Liver (tissue), 9 donors: ENCODE results near the gene ZDHHC14. TPM values are rescaled to one million over a fixed set of nuclear protein-coding genes. Genes with fewer than 3 reads are reported as not detected.

Source experiments
- DNase-seq: peaks from one replicate; pipeline ENCODE4 v3.0.0-alpha.2; 2017; ENCODE audit warnings: low spot score
- H3K27ac ChIP-seq, 2 donors: one replicate each; pipeline ENCODE4 v1.7.0; 2013; ENCODE audit warnings: inconsistent platforms in 2 of 2, low read length in 2 of 2, control low read depth in 1 of 2, low read depth in 1 of 2, mild to moderate bottlenecking in 1 of 2
- H3K27me3 ChIP-seq, 4 donors: one replicate each; pipeline versions ENCODE4 v1.6.1 to v1.7.0; 2013; ENCODE audit warnings: low read length in 3 of 4, inconsistent platforms in 1 of 4, mild to moderate bottlenecking in 1 of 4, moderate library complexity in 1 of 4; ENCODE audit not compliant: control insufficient read depth in 4 of 4, insufficient read depth in 4 of 4
- H3K36me3 ChIP-seq, 4 donors: one replicate each; pipeline versions ENCODE4 v1.6.1 to v1.7.0; 2013; ENCODE audit warnings: low read length in 3 of 4, mild to moderate bottlenecking in 3 of 4, low read depth in 1 of 4, moderate library complexity in 1 of 4; ENCODE audit not compliant: control insufficient read depth in 4 of 4, insufficient read depth in 3 of 4
- H3K4me1 ChIP-seq, 4 donors: one replicate each; pipeline versions ENCODE4 v1.6.1 to v1.7.0; 2013; ENCODE audit warnings: low read length in 3 of 4, mild to moderate bottlenecking in 3 of 4, moderate library complexity in 1 of 4; ENCODE audit not compliant: control insufficient read depth in 4 of 4, insufficient read depth in 4 of 4
- H3K4me3 ChIP-seq, 3 donors: one replicate each; pipeline versions ENCODE4 v1.6.1 to v1.7.0; 2013; ENCODE audit warnings: low read length in 3 of 3, control low read depth in 1 of 3, low read depth in 1 of 3, mild to moderate bottlenecking in 1 of 3
- H3K9ac ChIP-seq, 2 donors: one replicate each; pipeline ENCODE4 v1.7.0; 2013; ENCODE audit warnings: low read length in 2 of 2, mild to moderate bottlenecking in 2 of 2, moderate library complexity in 2 of 2, control low read depth in 1 of 2, low read depth in 1 of 2
- H3K9me3 ChIP-seq, 4 donors: one replicate each; pipeline versions ENCODE4 v1.6.1 to v1.7.0; 2013; ENCODE audit warnings: low read length in 3 of 4; ENCODE audit not compliant: control insufficient read depth in 4 of 4
- ATF3 ChIP-seq: IDR thresholded peaks from 2 replicates; pipeline ENCODE4 v1.6.1; 2016; ENCODE audit warnings: antibody characterized with exemption
- CTCF ChIP-seq: fragments of 150-350 bp; IDR thresholded peaks from 2 replicates; pipeline ENCODE4 v1.5.1; 2017; ENCODE audit warnings: improper control_type of control experiment, low read depth, low read length; ENCODE audit not compliant: missing input control
- EGR1 ChIP-seq, 2 donors: IDR thresholded peaks; 2 replicates each; pipeline ENCODE4 v1.6.1; 2016 to 2018; ENCODE audit warnings: antibody characterized with exemption in 2 of 2, low read depth in 2 of 2
- FOXA1 ChIP-seq: IDR thresholded peaks from 2 replicates; pipeline ENCODE4 v1.6.1; 2016; ENCODE audit warnings: antibody characterized with exemption
- FOXA2 ChIP-seq: IDR thresholded peaks from 2 replicates; pipeline ENCODE4 v1.6.1; 2016; ENCODE audit warnings: antibody characterized with exemption
- GABPA ChIP-seq, 2 donors: IDR thresholded peaks in 1 of 2; conservative IDR thresholded peaks in 1 of 2; 2 replicates each; pipeline ENCODE4 v1.6.1; 2016; ENCODE audit warnings: antibody characterized with exemption in 2 of 2, mild to moderate bottlenecking in 1 of 2, moderate library complexity in 1 of 2
- HNF4A ChIP-seq, 2 donors: conservative IDR thresholded peaks; 2 replicates each; pipeline ENCODE4 v1.6.1; 2016; ENCODE audit warnings: antibody characterized with exemption in 2 of 2, mild to moderate bottlenecking in 2 of 2
- HNF4G ChIP-seq: IDR thresholded peaks from 2 replicates; pipeline ENCODE4 v1.6.1; 2016; ENCODE audit warnings: antibody characterized with exemption
- JUND ChIP-seq, 2 donors: IDR thresholded peaks; 2 replicates each; pipeline ENCODE4 v1.6.1; 2016; ENCODE audit warnings: antibody characterized with exemption in 2 of 2
- MAX ChIP-seq: IDR thresholded peaks from 2 replicates; pipeline ENCODE4 v1.6.1; 2016; ENCODE audit warnings: antibody characterized with exemption
- NR2F2 ChIP-seq: IDR thresholded peaks from 2 replicates; pipeline ENCODE4 v1.6.1; 2016; ENCODE audit warnings: antibody characterized with exemption
- RAD21 ChIP-seq, 2 donors: IDR thresholded peaks; 2 replicates each; pipeline ENCODE4 v1.6.1; 2016; ENCODE audit warnings: antibody characterized with exemption in 2 of 2, mild to moderate bottlenecking in 2 of 2
- REST ChIP-seq: IDR thresholded peaks from 2 replicates; pipeline ENCODE4 v1.6.1; 2016; ENCODE audit warnings: antibody characterized with exemption, mild to moderate bottlenecking
- RXRA ChIP-seq, 2 donors: IDR thresholded peaks; 2 replicates each; pipeline ENCODE4 v1.6.1; 2017 to 2018; ENCODE audit warnings: antibody characterized with exemption in 2 of 2, mild to moderate bottlenecking in 1 of 2
- SP1 ChIP-seq: IDR thresholded peaks from 2 replicates; pipeline ENCODE4 v1.6.1; 2018; ENCODE audit warnings: antibody characterized with exemption, mild to moderate bottlenecking
- TAF1 ChIP-seq: conservative IDR thresholded peaks from 2 replicates; pipeline ENCODE4 v1.6.1; 2016; ENCODE audit warnings: antibody characterized with exemption, mild to moderate bottlenecking
- YY1 ChIP-seq: IDR thresholded peaks from 2 replicates; pipeline ENCODE4 v1.6.1; 2016; ENCODE audit warnings: antibody characterized with exemption, mild to moderate bottlenecking
- ZBTB33 ChIP-seq: IDR thresholded peaks from 2 replicates; pipeline ENCODE4 v1.6.1; 2016; ENCODE audit warnings: antibody characterized with exemption
- WGBS: extraction: QIAGEN DNeasy Blood & Tissue Kit; methylation state at CpG from one replicate; pipeline ENCODE4 v1.1.7; 2013; 5-methylcytosine and 5-hydroxymethylcytosine counted together
- polyA plus RNA-seq, 2 donors: library from polyadenylated mRNA; stranded (reverse) in 1 of 2; unstranded in 1 of 2; fragments of 200-250 nt in 1 of 2; fragments of >200 nt in 1 of 2; fragmentation: Nextera tagmentation in 1 of 2; extraction: Ambion mirVana in 1 of 2; gene quantifications; one replicate each; pipeline versions ENCODE4 v1.2.1 to v1.2.3, GENCODE V29; 2013 to 2015
- total RNA-seq, 2 donors: library from RNA; depleted of rRNA; stranded (reverse); fragments of >200 nt; gene quantifications; one replicate each; pipeline ENCODE4 v1.2.3, GENCODE V29; 2014
- donor health status: healthy.
- donor health status: healthy.
- donor health status: healthy.
- donor health status: healthy.
- donor health status: healthy.

ZDHHC14 gene
- total and polyA plus RNA-seq, 4 donors = 4.4 to 11.7 (median 8.4) TPM

- peak overlapping the region; percentile 70 to 81 for H3K27ac ChIP-seq
- peak; percentile 52 for DNase-seq
- WGBS = 44% methylated on average over 13 of the region's 13 CpGs
Observed at GRCh38 chr6:157434349-157435033, 53.5 kb downstream of the ZDHHC14 start.

More at GRCh38 chr6:157434349-157435033, 53.5 kb downstream of the ZDHHC14 start:
- H3K4me3 ChIP-seq = no peak overlapping the region
- TF ChIP-seq FOXA1 (peak; percentile 57), MAX (peak; percentile 71), GABPA (IDR thresholded peaks at IDR 0.05 in 1 of 2, conservative IDR thresholded peaks at IDR 0.05 in 1 of 2) (peak in 1 of 2 donors; percentile 54), SP1 (peak; percentile 88), ATF3 (no peak), NR2F2 (no peak), CTCF (no peak), YY1 (peak; percentile 73), HNF4A (conservative IDR thresholded peaks at IDR 0.05) (peak; percentile 77 to 87), REST (peak; percentile 74), TAF1 (no peak), ZBTB33 (peak; percentile 55), RXRA (IDR thresholded peaks at IDR 0.05) (peak; percentile 80 to 86), JUND (IDR thresholded peaks at IDR 0.05) (peak; percentile 18 to 63), FOXA2 (peak; percentile 75), EGR1 (IDR thresholded peaks at IDR 0.05; ENCODE audit: low read depth in 2 of 2) (peak in 1 of 2 donors; percentile 63), HNF4G (peak; percentile 60), RAD21 (IDR thresholded peaks at IDR 0.05) (peak; percentile 62 to 69)
- no peaks in the 10 kb centered on the region for H3K36me3 ChIP-seq
- H3K9ac ChIP-seq = no peak overlapping the region
- no peaks in the 10 kb centered on the region for H3K27me3 ChIP-seq
- no peaks in the 10 kb centered on the region for H3K9me3 ChIP-seq
- peaks cover 8 to 56% (median 32%) of the 10 kb centered on the region in 4 donors for H3K4me1 ChIP-seq
